CD14-positive monocyte (primary cell): ENCODE data around the gene INTS2. TPM values are rescaled to one million over a fixed set of nuclear protein-coding genes. Genes with fewer than 3 reads are reported as not detected.
A peak's percentile ranks its signal among the peaks of the same experiment; 100 is the strongest.

Source experiments
- DNase-seq, 3 donors: peaks; one replicate each; pipeline ENCODE4 v3.0.0-alpha.2; 2011 to 2022
- H2AFZ ChIP-seq: 2 replicates; pipeline ENCODE4 v1.6.0; 2012; ENCODE audit warnings: mild to moderate bottlenecking, low read depth, low read length, inconsistent platforms; ENCODE audit not compliant: insufficient read depth, poor library complexity, severe bottlenecking
- H3K27ac ChIP-seq, 2 donors: 1 replicate in 1 of 2; 2 replicates in 1 of 2; pipeline ENCODE4 v1.5.1; 2012 to 2013; ENCODE audit warnings: low read length in 2 of 2, control low read depth in 1 of 2, inconsistent platforms in 1 of 2, low read depth in 1 of 2, mild to moderate bottlenecking in 1 of 2
- H3K27me3 ChIP-seq, 2 donors: one replicate each; pipeline versions ENCODE4 v1.6.0 to v1.6.1; 2011 to 2013; ENCODE audit warnings: low read length in 2 of 2; ENCODE audit not compliant: control insufficient read depth in 2 of 2, insufficient read depth in 2 of 2
- H3K36me3 ChIP-seq, 2 donors: replicated peaks in 1 of 2; 1 replicate in 1 of 2; 2 replicates in 1 of 2; pipeline versions ENCODE4 v1.5.1 to v1.6.1; 2012 to 2013; ENCODE audit warnings: low read length in 2 of 2, control low read depth in 1 of 2, inconsistent platforms in 1 of 2, mild to moderate bottlenecking in 1 of 2; ENCODE audit not compliant: insufficient read depth in 2 of 2, control insufficient read depth in 1 of 2
- H3K4me1 ChIP-seq, 2 donors: 1 replicate in 1 of 2; 2 replicates in 1 of 2; pipeline versions ENCODE4 v1.5.1 to v1.6.1; 2012 to 2013; ENCODE audit warnings: low read length in 2 of 2, control low read depth in 1 of 2, inconsistent platforms in 1 of 2, mild to moderate bottlenecking in 1 of 2, moderate library complexity in 1 of 2; ENCODE audit not compliant: insufficient read depth in 2 of 2, control insufficient read depth in 1 of 2
- H3K4me2 ChIP-seq: replicated peaks from 2 replicates; pipeline ENCODE3; 2012; ENCODE audit warnings: low read length, moderate library complexity, mild to moderate bottlenecking; ENCODE audit not compliant: poor library complexity, severe bottlenecking; ENCODE audit errors: extremely low read depth
- H3K4me3 ChIP-seq, 3 experiments: fragments of 200-600 bp in 1 of 3; sonication (generic) in 1 of 3; replicated peaks in 1 of 3; 1 replicate in 2 of 3; 2 replicates in 1 of 3; pipeline ENCODE4 v1.5.1; 2011 to 2013; ENCODE audit warnings: low read length in 3 of 3, mild to moderate bottlenecking in 3 of 3, control low read depth in 2 of 3, low read depth in 2 of 3, inconsistent platforms in 1 of 3, moderate library complexity in 1 of 3
- H3K79me2 ChIP-seq: 2 replicates; pipeline ENCODE4 v1.6.0; 2012; ENCODE audit warnings: mild to moderate bottlenecking, control low read depth, inconsistent platforms, low read length, moderate library complexity; ENCODE audit not compliant: insufficient read depth
- H3K9ac ChIP-seq: 2 replicates; pipeline ENCODE4 v1.6.0; 2017; ENCODE audit warnings: low read length, mild to moderate bottlenecking; ENCODE audit not compliant: insufficient read depth, poor library complexity, severe bottlenecking
- H3K9me3 ChIP-seq, 2 donors: replicated peaks in 1 of 2; 1 replicate in 1 of 2; 2 replicates in 1 of 2; pipeline versions ENCODE4 v1.5.1 to v1.6.1; 2012 to 2013; ENCODE audit warnings: low read length in 2 of 2, control low read depth in 1 of 2; ENCODE audit not compliant: control insufficient read depth in 1 of 2, insufficient read depth in 1 of 2
- H4K20me1 ChIP-seq: 2 replicates; pipeline ENCODE4 v1.6.0; 2012; ENCODE audit warnings: mild to moderate bottlenecking, low read length, control low read depth, moderate library complexity; ENCODE audit not compliant: insufficient read depth
- H3K27ac Mint-ChIP-seq, 7 donors: one replicate each; pipeline ENCODE4 v1.8.0; 2020; ENCODE audit warnings: mild to moderate bottlenecking in 7 of 7, mixed read lengths in 7 of 7, moderate library complexity in 6 of 7, inconsistent platforms in 2 of 7
- H3K27me3 Mint-ChIP-seq, 3 donors: one replicate each; pipeline ENCODE4 v1.8.0; 2021 to 2022; ENCODE audit warnings: low read depth in 3 of 3, mild to moderate bottlenecking in 3 of 3, mixed read lengths in 3 of 3, moderate library complexity in 3 of 3, inconsistent platforms in 1 of 3
- H3K36me3 Mint-ChIP-seq, 2 donors: one replicate each; pipeline ENCODE4 v1.8.0; 2020; ENCODE audit warnings: mixed read lengths in 2 of 2, inconsistent platforms in 1 of 2, mild to moderate bottlenecking in 1 of 2
- H3K4me1 Mint-ChIP-seq: one replicate; pipeline ENCODE4 v1.8.0; 2020; ENCODE audit warnings: mild to moderate bottlenecking, mixed read lengths
- H3K4me3 Mint-ChIP-seq, 2 donors: one replicate each; pipeline ENCODE4 v1.8.0; 2020; ENCODE audit warnings: mild to moderate bottlenecking in 2 of 2, mixed read lengths in 2 of 2, moderate library complexity in 1 of 2
- H3K9me3 Mint-ChIP-seq, 7 donors: one replicate each; pipeline ENCODE4 v1.8.0; 2020 to 2022; ENCODE audit warnings: mixed read lengths in 7 of 7, mild to moderate bottlenecking in 6 of 7, moderate library complexity in 6 of 7, inconsistent platforms in 2 of 7
- WGBS: methylation state at CpG from one replicate; pipeline ENCODE4 v1.1.5; 2013; ENCODE audit warnings: missing lambda C conversion rate; ENCODE audit not compliant: insufficient coverage; 5-methylcytosine and 5-hydroxymethylcytosine counted together
- intact Hi-C, 2 donors: fragments of 100-400 bp; cut with micrococcal nuclease; formaldehyde crosslinking; loops; one replicate each; pipeline versions ENCODE4 v1.15.0 to v1.15.1; 2023
- polyA plus RNA-seq, 3 donors: library from polyadenylated mRNA; depleted of rRNA in 1 of 3; unstranded in 2 of 3; stranded (reverse) in 1 of 3; fragments of 300-500 nt in 2 of 3; fragments of >200 nt in 1 of 3; fragmentation: Illumina TruSeq in 2 of 3; gene quantifications; 1 replicate in 2 of 3; 2 replicates in 1 of 3; pipeline ENCODE4 v1.2.3, GENCODE V29; 2012 to 2021
- TF ChIP-seq, protein P1 (sequence below): fragments of 200-600 bp; IDR thresholded peaks from one replicate; pipeline ENCODE4 v1.8.0; 2022; ENCODE audit warnings: antibody characterized with exemption, mild to moderate bottlenecking

Gene INTS2
- polyA plus RNA-seq, 3 donors = 2.2 to 2.9 (median 2.6) TPM

DNA sequence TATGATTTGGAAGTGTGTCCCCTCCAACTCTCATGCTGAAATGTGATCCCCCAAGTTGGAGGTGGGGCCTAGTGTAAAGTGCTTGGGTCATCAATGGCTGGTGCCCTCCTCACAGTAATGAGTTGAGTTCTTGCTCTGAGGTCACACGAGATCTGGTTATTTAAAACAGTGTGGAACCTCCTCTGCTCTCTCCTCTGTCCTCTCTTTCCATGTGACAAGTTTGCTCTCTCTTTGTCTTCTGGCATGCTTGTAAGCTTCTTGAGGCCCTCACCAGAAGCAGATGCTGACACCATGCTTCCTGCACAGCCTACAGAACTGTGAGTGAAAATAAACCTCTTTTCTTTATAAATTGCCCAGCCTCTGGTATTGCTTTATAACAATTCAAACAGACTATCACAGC, 84.3 kb downstream of the INTS2 start:
- Histone ChIP-seq H2AFZ (no peak overlapping the region), H3K9me3 (no peaks in the 10 kb centered on the region), H3K4me3 (no peak overlapping the region), H3K9ac (no peak overlapping the region), H4K20me1 (no peaks in the 10 kb centered on the region), H3K36me3 (peaks cover 6 to 16% of the 10 kb centered on the region in 2 donors), H3K4me1 (no peaks in the 10 kb centered on the region), H3K27me3 (no peaks in the 10 kb centered on the region), H3K79me2 (no peaks in the 10 kb centered on the region), H3K4me2 (no peak overlapping the region), H3K27ac (no peak overlapping the region)
- intact Hi-C loops = no loop called here
- DNase-seq = no peak
- H3K27ac Mint-ChIP-seq = peak overlapping the region in 1 of 7 donors; percentile 9
- 100% methylated on average over 1 of the region's 1 CpG for WGBS
- H3K36me3 Mint-ChIP-seq = peaks cover 33 to 36% of the 10 kb centered on the region in 2 donors
- TF ChIP-seq, protein P1, sequence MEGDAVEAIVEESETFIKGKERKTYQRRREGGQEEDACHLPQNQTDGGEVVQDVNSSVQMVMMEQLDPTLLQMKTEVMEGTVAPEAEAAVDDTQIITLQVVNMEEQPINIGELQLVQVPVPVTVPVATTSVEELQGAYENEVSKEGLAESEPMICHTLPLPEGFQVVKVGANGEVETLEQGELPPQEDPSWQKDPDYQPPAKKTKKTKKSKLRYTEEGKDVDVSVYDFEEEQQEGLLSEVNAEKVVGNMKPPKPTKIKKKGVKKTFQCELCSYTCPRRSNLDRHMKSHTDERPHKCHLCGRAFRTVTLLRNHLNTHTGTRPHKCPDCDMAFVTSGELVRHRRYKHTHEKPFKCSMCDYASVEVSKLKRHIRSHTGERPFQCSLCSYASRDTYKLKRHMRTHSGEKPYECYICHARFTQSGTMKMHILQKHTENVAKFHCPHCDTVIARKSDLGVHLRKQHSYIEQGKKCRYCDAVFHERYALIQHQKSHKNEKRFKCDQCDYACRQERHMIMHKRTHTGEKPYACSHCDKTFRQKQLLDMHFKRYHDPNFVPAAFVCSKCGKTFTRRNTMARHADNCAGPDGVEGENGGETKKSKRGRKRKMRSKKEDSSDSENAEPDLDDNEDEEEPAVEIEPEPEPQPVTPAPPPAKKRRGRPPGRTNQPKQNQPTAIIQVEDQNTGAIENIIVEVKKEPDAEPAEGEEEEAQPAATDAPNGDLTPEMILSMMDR = no peak
- no peaks in the 10 kb centered on the region for H3K4me1 Mint-ChIP-seq
- H3K9me3 Mint-ChIP-seq = no peaks in the 10 kb centered on the region
- H3K27me3 Mint-ChIP-seq = no peaks in the 10 kb centered on the region
- H3K4me3 Mint-ChIP-seq = no peak overlapping the region

DNA sequence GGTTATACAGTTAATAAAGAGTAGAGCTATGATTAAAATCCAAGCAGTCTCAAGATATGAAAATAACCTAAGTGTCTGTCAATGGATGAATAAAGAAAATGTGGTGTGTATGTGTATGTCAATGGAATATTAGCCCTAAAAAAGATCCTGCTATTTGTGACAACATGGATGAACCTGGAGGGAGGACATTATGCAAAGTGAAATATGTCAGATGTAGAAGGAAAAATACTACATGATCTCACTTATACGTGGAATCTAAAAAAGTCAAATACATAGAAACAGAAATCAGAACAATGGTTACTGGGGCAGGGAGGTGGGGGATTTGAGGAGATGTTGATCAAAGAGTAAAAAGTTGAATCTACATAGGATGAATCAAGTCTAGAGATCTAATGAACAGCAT, 84.9 kb downstream of the INTS2 start:
- WGBS = no CpG with 5 or more reads among the region's 1 CpG
- H3K27ac Mint-ChIP-seq = no peak overlapping the region
- intact Hi-C loops = no loop called here
- Histone ChIP-seq H3K27me3 (no peaks in the 10 kb centered on the region), H3K9me3 (no peaks in the 10 kb centered on the region), H3K27ac (no peak overlapping the region), H2AFZ (no peak overlapping the region), H3K4me3 (no peak overlapping the region), H3K4me1 (no peaks in the 10 kb centered on the region), H4K20me1 (no peaks in the 10 kb centered on the region), H3K4me2 (no peak overlapping the region), H3K36me3 (peaks cover 6 to 16% of the 10 kb centered on the region in 2 donors), H3K9ac (no peak overlapping the region), H3K79me2 (no peaks in the 10 kb centered on the region)
- H3K9me3 Mint-ChIP-seq = no peaks in the 10 kb centered on the region
- no peaks in the 10 kb centered on the region for H3K4me1 Mint-ChIP-seq
- TF ChIP-seq, protein P1 = no peak
- H3K27me3 Mint-ChIP-seq = no peaks in the 10 kb centered on the region
- H3K36me3 Mint-ChIP-seq = peaks cover 33 to 36% of the 10 kb centered on the region in 2 donors
- no peak overlapping the region for H3K4me3 Mint-ChIP-seq
- DNase-seq = no peak
